GM13977 (cell line): ENCODE measurements around the gene UBE3D.

ENCODE experiments used
- DNase-seq: peaks from one replicate; pipeline ENCODE4 v3.0.0; 2012; ENCODE audit warnings: low spot score
- in situ Hi-C: fragments of 300-500 bp; cut with MboI; formaldehyde crosslinking; loops from one replicate; pipeline ENCODE4 v1.12.0; 2022; ENCODE audit warnings: low sequenced_read_pairs, low pct_unique_long_range_greater_than_20kb, mixed read lengths, inconsistent platforms; ENCODE audit not compliant: unreplicated experiment
- TF ChIP-seq, protein P1 (sequence below): IDR thresholded peaks from 2 replicates; pipeline ENCODE4 v1.5.1; 2012; ENCODE audit warnings: mild to moderate bottlenecking, control low read depth; ENCODE audit not compliant: insufficient read depth; ENCODE audit errors: extremely low read depth, missing control alignments

UBE3D gene

DNA sequence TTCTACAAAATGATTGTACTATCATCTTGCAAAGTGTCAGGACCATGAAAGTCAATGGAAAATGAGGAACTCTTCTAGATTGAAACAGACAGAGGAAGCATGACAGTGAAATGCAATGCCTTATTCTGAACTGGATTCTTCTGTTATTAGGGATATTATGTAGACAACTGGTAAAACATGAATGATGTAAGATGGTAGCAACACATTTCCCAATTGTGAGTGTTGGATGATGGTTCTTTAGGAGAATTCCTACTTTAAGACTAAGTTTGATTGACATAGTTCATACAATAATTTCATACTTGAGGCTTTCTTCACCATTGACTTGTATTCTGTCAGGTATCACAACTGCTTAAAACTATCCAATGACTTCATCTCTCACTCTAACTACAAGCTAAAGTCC is 4.5 kb downstream of the UBE3D start:
- DNase-seq, result no peak
- TF ChIP-seq, protein P1, sequence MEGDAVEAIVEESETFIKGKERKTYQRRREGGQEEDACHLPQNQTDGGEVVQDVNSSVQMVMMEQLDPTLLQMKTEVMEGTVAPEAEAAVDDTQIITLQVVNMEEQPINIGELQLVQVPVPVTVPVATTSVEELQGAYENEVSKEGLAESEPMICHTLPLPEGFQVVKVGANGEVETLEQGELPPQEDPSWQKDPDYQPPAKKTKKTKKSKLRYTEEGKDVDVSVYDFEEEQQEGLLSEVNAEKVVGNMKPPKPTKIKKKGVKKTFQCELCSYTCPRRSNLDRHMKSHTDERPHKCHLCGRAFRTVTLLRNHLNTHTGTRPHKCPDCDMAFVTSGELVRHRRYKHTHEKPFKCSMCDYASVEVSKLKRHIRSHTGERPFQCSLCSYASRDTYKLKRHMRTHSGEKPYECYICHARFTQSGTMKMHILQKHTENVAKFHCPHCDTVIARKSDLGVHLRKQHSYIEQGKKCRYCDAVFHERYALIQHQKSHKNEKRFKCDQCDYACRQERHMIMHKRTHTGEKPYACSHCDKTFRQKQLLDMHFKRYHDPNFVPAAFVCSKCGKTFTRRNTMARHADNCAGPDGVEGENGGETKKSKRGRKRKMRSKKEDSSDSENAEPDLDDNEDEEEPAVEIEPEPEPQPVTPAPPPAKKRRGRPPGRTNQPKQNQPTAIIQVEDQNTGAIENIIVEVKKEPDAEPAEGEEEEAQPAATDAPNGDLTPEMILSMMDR, result no peak
- in situ Hi-C loops, result loop anchor here (25.0 kb wide), 1 partner anchor 451 kb away; the partner anchor contains the start of gene PRSS35

DNA sequence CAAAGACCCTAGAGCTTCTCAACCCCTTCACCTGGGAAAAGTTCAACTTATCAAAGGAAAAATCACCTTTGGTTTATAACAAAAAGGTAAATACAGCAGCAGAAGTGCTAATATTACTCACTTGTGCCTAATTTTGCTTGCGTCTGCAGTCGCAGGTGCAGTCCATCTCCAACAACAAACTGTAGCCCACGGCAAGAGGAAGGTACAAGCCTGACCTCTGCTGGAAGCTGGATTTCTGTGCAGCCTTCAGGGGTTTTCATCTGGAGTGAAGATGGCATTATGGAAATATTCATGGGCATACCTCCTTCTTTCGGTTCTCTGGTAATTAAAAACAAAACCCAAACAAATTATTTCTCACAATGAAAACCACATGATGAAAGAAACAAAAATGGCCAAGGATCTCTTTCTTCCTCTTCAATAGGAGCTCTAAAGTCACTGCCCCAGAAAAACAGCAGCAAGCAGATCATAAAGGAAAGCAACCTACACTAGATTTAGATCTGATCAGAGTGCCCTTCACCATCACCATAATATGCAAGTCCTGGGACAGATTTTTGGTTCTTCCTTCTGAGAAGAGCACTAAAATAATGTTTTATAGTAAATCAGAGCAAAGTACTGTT is 7.8 kb downstream of the UBE3D start:
- in situ Hi-C loops, result loop anchor here (10.0 to 25.0 kb wide), 2 partner anchors 454 to 803 kb away; partner anchors contain the start of gene PRSS35
- peak; percentile 22 for DNase-seq
- TF ChIP-seq, protein P1, result peak; percentile 74

DNA sequence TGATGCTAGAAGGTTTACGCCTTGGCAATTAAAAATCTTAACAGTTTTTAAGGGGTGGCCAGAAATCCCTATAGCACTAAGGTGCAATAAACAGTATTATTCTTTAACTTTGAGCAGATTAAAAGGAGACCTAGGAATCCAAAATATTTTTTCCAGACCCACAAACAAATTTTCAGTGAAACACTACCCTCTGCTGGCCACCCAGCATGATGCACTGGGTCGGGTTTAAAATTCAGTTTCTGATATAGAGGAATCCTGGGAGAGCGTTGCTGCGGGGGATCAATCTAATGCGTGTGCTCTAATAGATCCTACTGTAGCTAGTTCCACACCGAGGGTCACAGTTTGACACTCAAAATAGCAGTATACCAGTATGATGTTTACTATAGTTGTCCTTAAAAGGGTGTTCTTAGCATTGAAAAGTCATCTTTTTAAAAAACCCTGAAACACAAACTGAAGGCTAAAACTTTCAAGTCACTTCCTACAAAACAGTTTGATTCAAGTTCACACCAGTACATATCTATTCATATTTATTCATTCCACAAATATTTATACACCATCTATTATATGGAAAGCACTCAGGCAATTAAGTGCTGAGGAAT is 10.2 kb downstream of the UBE3D start:
- in situ Hi-C loops, result loop anchor here (10.0 to 25.0 kb wide), 2 partner anchors 457 to 801 kb away; partner anchors contain the start of gene PRSS35
- TF ChIP-seq, protein P1, result peak; percentile 81
- peak; percentile 42 for DNase-seq

DNA sequence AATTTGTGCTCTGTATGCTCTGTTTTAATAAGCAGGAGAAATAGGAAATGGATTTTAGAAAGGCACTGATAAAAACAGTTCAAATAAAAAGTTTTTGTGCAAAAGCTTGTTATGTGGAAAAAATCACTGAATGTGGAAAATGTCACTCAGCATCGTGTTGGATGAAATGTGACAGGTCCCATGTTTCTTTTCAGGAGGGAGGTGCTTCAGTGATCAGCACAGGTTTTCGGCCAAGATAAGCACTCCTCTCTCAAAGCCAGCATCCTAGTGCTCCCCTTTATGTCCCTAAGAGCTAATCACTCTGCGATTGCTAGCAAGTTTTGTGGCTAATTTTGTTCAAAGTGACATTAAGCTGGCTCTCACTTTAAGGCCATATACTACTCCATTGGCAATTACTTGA is 12.0 kb downstream of the UBE3D start:
- TF ChIP-seq, protein P1, result no peak
- no peak for DNase-seq
- in situ Hi-C loops, result loop anchor here (10.0 to 25.0 kb wide), 2 partner anchors 459 to 799 kb away; partner anchors contain the start of gene PRSS35

DNA sequence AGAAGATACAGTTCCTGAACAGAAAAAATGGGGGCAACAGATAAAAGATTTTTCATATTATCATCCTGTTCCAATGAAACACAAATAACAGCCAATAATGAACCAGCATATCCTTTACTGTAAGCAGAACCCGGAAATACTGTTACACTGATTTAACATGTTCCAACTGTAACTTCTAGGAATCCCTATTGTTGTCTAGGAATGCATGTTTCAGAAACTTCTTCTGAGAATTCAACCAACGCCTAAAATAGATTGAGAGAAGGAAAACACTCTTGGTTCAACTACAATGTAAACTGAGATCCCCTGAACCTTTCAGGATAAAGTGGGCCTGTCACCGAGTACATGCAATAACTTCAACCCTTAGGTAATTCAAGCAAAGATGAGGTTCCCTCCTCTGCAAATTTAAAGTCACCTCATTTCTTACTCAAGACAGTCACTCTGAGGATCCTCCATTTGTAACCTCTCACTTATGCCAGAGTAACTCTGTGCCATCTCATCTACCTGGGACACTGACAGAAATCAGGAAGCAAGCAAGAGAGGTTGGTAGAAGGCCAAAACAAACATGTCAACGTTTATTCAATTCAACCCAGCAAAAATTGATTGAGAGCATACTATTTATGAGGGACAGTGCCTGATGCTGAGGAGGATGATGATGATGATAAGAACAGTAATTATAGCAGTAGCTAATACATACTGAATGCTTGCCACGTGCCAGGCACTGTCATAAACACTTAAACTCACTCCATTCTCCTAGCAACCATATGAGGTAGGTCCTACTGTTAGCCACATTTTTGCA is 14.1 kb downstream of the UBE3D start:
- DNase-seq, result no peak
- TF ChIP-seq, protein P1, result no peak
- in situ Hi-C loops, result loop anchor here (10.0 to 25.0 kb wide), 2 partner anchors 461 to 797 kb away; partner anchors contain the start of gene PRSS35

DNA sequence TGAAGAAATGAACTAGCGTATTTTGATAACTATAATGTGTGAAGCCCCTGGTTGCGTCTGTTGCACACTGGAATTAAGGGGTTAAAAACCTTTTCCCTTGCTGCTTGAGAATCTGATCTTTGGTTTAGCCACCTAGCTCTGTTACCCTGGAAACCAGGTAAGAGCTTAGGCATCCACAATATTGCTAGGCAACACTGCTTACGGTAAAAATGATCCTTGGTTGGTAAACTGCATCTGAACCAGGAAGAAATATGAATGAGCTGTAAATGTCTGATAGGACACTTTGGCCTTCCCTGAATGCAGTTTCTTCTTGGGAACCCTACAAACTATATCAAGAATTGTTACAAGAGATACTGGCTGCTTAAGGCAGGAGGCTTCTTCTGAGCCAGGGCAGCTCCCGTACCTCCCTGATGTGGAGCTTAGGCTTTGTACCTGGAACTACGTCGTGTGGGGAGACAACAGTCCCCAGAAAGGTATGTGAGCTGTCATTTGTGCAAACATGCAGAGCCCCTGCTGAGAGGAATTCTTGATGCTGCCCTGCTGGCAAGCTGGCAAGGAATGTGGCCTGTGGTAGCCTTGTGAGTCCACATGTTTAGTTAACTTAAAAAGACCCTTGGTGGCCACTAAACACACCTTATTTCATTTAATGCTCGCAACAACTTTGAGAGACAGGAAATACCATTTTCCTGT is 18.4 kb downstream of the UBE3D start:
- no peak for DNase-seq
- in situ Hi-C loops, result no loop called here

More for the DNA sequence above, 18.4 kb downstream of the UBE3D start:
- TF ChIP-seq, protein P1, result no peak
